IMR-90 (cell line): Measurements from ENCODE around the gene MRTFA.

Source experiments
- BHLHE40 ChIP-seq: fragments of 150-350 bp; IDR thresholded peaks from 2 replicates; pipeline ENCODE4 v1.6.1; 2016; ENCODE audit warnings: mild to moderate bottlenecking, low read depth, low read length
- CHD1 ChIP-seq: IDR thresholded peaks from 2 replicates; pipeline ENCODE4 v1.6.1; 2012; ENCODE audit warnings: low read depth, low read length, improper control_type of control experiment
- CTCF ChIP-seq: conservative IDR thresholded peaks from 2 replicates; pipeline ENCODE4 v1.5.1; 2012; ENCODE audit warnings: mild to moderate bottlenecking, low read depth, low read length, improper control_type of control experiment
- ELK1 ChIP-seq: fragments of 150-350 bp; IDR thresholded peaks from 2 replicates; pipeline ENCODE4 v1.6.1; 2016; ENCODE audit warnings: low read depth, mild to moderate bottlenecking, low read length, moderate library complexity, borderline replicate concordance
- MAFK ChIP-seq: IDR thresholded peaks from 2 replicates; pipeline ENCODE4 v1.6.1; 2012; ENCODE audit warnings: low read depth, low read length, improper control_type of control experiment
- NFE2L2 ChIP-seq: fragments of 150-350 bp; IDR thresholded peaks from 2 replicates; pipeline ENCODE4 v1.6.1; 2016; ENCODE audit warnings: low read depth, mild to moderate bottlenecking, low read length
- POLR2A ChIP-seq: IDR thresholded peaks from 2 replicates; pipeline ENCODE4 v1.6.1; 2012; ENCODE audit warnings: mild to moderate bottlenecking, low read depth, low read length
- RAD21 ChIP-seq: IDR thresholded peaks from 2 replicates; pipeline ENCODE4 v1.6.1; 2012; ENCODE audit warnings: low read length, improper control_type of control experiment

GRCh38 chr22:40468616-40469015 is 167.9 kb downstream of the MRTFA start:
- no peak for TF ChIP-seq CTCF
- no peak for TF ChIP-seq BHLHE40
- TF ChIP-seq CHD1 = no peak
- no peak for TF ChIP-seq ELK1
- no peak for TF ChIP-seq POLR2A
- no peak for TF ChIP-seq NFE2L2
- TF ChIP-seq RAD21 = no peak
- TF ChIP-seq MAFK = no peak
